ENCODE results near the gene AGBL1.
A peak's percentile ranks its signal among the peaks of the same experiment; 100 is the strongest.
"Not testable (repeated sequence)": the region's sequence is repeated elsewhere in the genome, so short reads cannot be mapped to it uniquely, and the experiment has no call there.

AGBL1 gene

GRCh38 chr15:86082619-86083380, 3.1 kb downstream of the AGBL1 start:
- DNase-seq (ENCODE audit: low read depth in 2 of 2) = no peak

GRCh38 chr15:86087808-86088207, 8.1 kb downstream of the AGBL1 start:
- no peak for DNase-seq (ENCODE audit: low read depth in 2 of 2)

GRCh38 chr15:86089422-86089821, 9.8 kb downstream of the AGBL1 start:
- no peak for DNase-seq (ENCODE audit: low read depth in 2 of 2)

GRCh38 chr15:86101818-86102217, 22.1 kb downstream of the AGBL1 start:
- DNase-seq (ENCODE audit: low read depth in 2 of 2) = no peak

GRCh38 chr15:86103825-86104224, 24.2 kb downstream of the AGBL1 start:
- no peak for DNase-seq (ENCODE audit: low read depth in 2 of 2)

- no peak for DNase-seq (ENCODE audit: low read depth in 2 of 2)
These were observed 26.6 kb downstream of the AGBL1 start for GRCh38 chr15:86106306-86106705.

GRCh38 chr15:86115145-86115801, 35.6 kb downstream of the AGBL1 start:
- no peak for DNase-seq (ENCODE audit: low read depth in 2 of 2)

- no peak for DNase-seq (ENCODE audit: low read depth in 2 of 2)
These were observed 42.0 kb downstream of the AGBL1 start for GRCh38 chr15:86121568-86122225.

- DNase-seq (ENCODE audit: low read depth in 2 of 2) = not testable (repeated sequence)
These were observed 43.2 kb downstream of the AGBL1 start for GRCh38 chr15:86122691-86123391.

- no peak for DNase-seq (ENCODE audit: low read depth in 2 of 2)
These were observed 46.1 kb downstream of the AGBL1 start for GRCh38 chr15:86125775-86126174.

GRCh38 chr15:86127547-86127946, 47.9 kb downstream of the AGBL1 start:
- DNase-seq (ENCODE audit: low read depth in 2 of 2) = no peak

GRCh38 chr15:86135041-86135440, 55.4 kb downstream of the AGBL1 start:
- DNase-seq (ENCODE audit: low read depth in 2 of 2) = no peak

- no peak for DNase-seq (ENCODE audit: low read depth in 2 of 2)
These were observed 57.2 kb downstream of the AGBL1 start for GRCh38 chr15:86136861-86137260.

- no peak for DNase-seq (ENCODE audit: low read depth in 2 of 2)
These were observed 59.1 kb downstream of the AGBL1 start for GRCh38 chr15:86138798-86139197.

- DNase-seq (ENCODE audit: low read depth in 2 of 2) = peak in 1 of 2 donors; percentile 5
These were observed 60.2 kb downstream of the AGBL1 start for GRCh38 chr15:86139828-86140227.

- no peak for DNase-seq (ENCODE audit: low read depth in 2 of 2)
These were observed 75.0 kb downstream of the AGBL1 start for GRCh38 chr15:86154705-86155104.

- no peak for DNase-seq (ENCODE audit: low read depth in 2 of 2)
These were observed 75.9 kb downstream of the AGBL1 start for GRCh38 chr15:86155551-86155950.

GRCh38 chr15:86157606-86158293, 78.1 kb downstream of the AGBL1 start:
- DNase-seq (ENCODE audit: low read depth in 2 of 2) = no peak

- DNase-seq (ENCODE audit: low read depth in 2 of 2) = no peak
These were observed 79.8 kb downstream of the AGBL1 start for GRCh38 chr15:86159468-86159867.

- no peak for DNase-seq (ENCODE audit: low read depth in 2 of 2)
These were observed 81.6 kb downstream of the AGBL1 start for GRCh38 chr15:86161250-86161649.

GRCh38 chr15:86162172-86162591, 82.5 kb downstream of the AGBL1 start:
- no peak for DNase-seq (ENCODE audit: low read depth in 2 of 2)

- DNase-seq (ENCODE audit: low read depth in 2 of 2) = no peak
These were observed 83.0 kb downstream of the AGBL1 start for GRCh38 chr15:86162641-86163040.
